ENCODE data around the gene SPATA31C2.

SPATA31C2 gene

DNA sequence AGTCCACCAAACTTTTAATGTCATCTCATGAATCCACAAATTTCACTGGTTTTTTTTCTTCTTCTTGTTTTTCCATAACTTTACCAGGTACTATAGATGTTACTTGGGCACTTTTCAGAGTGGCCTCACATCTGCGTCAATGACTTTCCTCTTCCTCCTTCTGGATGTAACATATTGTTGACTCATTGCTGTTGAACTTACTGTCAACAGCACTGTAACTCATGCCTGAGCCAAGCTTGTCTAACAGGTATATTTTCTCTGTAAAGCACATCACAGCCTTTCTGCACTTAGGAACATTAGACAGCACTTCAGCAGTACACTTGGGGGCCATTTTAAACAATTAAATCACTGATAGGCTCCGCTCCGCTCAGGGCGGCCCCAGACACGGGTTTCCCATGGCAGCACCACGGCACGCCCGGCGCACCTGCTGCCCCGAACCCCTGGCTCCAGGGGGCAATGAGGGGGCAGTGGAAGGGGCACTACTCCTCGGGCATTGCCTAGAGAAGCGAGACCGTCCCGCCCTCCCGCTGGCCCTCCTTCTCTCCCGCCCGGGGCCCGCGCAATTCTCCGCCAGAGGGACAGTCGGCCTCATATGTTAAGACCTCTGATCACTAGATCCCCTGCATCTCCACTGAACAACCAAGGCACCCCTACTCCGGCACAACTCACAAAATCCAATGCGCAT lies 41.9 kb upstream of the SPATA31C2 start:
- Mint-ChIP-seq H3K4me1 (peaks cover 62% of the 10 kb centered on the region), H3K4me3 (no peak overlapping the region), H3K27me3 (ENCODE audit: low read depth) (peaks cover 7% of the 10 kb centered on the region), H3K9me3 (peaks cover 3% of the 10 kb centered on the region), H3K36me3 (ENCODE audit: low read depth) (no peaks in the 10 kb centered on the region), H3K27ac (no peak overlapping the region)
- TF ChIP-seq, protein P1, sequence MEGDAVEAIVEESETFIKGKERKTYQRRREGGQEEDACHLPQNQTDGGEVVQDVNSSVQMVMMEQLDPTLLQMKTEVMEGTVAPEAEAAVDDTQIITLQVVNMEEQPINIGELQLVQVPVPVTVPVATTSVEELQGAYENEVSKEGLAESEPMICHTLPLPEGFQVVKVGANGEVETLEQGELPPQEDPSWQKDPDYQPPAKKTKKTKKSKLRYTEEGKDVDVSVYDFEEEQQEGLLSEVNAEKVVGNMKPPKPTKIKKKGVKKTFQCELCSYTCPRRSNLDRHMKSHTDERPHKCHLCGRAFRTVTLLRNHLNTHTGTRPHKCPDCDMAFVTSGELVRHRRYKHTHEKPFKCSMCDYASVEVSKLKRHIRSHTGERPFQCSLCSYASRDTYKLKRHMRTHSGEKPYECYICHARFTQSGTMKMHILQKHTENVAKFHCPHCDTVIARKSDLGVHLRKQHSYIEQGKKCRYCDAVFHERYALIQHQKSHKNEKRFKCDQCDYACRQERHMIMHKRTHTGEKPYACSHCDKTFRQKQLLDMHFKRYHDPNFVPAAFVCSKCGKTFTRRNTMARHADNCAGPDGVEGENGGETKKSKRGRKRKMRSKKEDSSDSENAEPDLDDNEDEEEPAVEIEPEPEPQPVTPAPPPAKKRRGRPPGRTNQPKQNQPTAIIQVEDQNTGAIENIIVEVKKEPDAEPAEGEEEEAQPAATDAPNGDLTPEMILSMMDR (IDR thresholded peaks at IDR 0.05; ENCODE audit: unreplicated experiment in 3 of 3) = no peak

DNA sequence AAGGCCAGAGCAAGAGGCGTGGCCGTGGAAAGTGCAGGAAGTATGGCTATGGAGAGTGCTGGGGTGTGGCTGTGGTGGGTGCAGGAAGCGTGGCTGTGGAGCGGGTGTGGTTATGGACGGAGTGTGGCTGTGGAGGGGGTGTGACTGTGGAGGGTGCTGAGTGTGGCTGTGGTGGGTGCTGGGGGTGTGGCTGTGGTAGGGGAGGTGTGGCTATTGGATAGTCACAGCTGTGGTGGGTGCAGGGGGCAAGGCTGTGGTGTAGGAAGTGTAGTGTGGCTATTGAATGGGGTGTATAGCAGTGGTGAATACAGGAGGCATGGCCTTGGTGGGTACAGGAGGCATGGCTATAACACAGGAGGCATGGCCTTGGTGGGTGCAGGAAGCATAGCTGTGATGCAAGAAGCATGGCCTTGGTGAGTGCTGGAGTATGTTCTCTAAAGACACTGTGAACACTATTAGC lies 40.8 kb upstream of the SPATA31C2 start:
- TF ChIP-seq, protein P1 (IDR thresholded peaks at IDR 0.05; ENCODE audit: unreplicated experiment in 3 of 3) = no peak
- H3K36me3 Mint-ChIP-seq (ENCODE audit: low read depth) = no peaks in the 10 kb centered on the region
- peaks cover 5% of the 10 kb centered on the region for H3K9me3 Mint-ChIP-seq
- H3K4me3 Mint-ChIP-seq = no peak overlapping the region
- peaks cover 60% of the 10 kb centered on the region for H3K4me1 Mint-ChIP-seq
- H3K27ac Mint-ChIP-seq = peak overlapping the region; percentile 3 to 72 (median 45)
- H3K27me3 Mint-ChIP-seq (ENCODE audit: low read depth) = peaks cover 7% of the 10 kb centered on the region

DNA sequence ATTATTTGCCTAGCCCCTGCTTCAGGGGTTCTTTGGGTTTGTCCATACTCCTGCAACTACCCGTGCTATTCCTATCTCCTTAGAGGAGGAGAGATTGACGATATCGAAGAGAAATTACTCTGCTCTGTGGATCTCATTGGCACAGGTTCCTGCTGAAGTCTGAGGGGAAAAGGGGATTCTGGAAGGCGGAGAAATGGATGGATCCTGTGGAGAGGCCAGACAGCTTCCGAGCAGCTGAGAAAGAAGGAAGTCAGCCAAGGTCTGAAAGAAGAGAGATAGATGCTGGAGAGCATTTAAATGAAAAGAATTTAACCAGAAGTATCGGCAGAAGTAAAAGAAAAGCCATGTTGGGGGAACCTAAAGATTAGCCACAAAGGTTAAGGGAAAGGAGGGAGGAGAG lies 40.4 kb upstream of the SPATA31C2 start:
- peaks cover 7% of the 10 kb centered on the region for H3K27me3 Mint-ChIP-seq (ENCODE audit: low read depth)
- no peaks in the 10 kb centered on the region for H3K36me3 Mint-ChIP-seq (ENCODE audit: low read depth)
- H3K9me3 Mint-ChIP-seq = peaks cover 5% of the 10 kb centered on the region
- H3K27ac Mint-ChIP-seq = peak overlapping the region; percentile 3 to 72 (median 45)
- no peak overlapping the region for H3K4me3 Mint-ChIP-seq
- peaks cover 56% of the 10 kb centered on the region for H3K4me1 Mint-ChIP-seq
- TF ChIP-seq, protein P1 (IDR thresholded peaks at IDR 0.05; ENCODE audit: unreplicated experiment in 3 of 3) = no peak

DNA sequence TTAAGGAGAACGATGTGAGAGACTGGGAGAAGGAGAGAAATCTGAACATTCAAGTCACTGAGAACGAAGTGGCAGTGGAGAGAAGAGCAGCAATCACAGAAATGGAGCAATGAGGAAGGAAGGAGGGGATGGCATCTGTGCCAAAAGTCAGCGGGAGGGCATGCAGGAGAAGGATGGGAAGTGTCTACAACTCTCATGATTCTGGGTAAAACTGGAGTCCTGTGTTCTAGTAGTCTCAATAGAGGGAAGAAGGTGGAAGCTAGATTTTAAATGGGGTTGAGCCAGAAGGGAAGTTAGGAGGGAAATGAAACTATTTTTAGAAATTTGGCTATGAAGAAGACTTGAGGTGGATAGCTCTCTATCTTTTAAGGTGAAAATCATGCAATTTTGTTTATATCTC lies 39.1 kb upstream of the SPATA31C2 start:
- H3K9me3 Mint-ChIP-seq = peaks cover 5% of the 10 kb centered on the region
- peaks cover 45% of the 10 kb centered on the region for H3K4me1 Mint-ChIP-seq
- no peak overlapping the region for H3K27ac Mint-ChIP-seq
- H3K4me3 Mint-ChIP-seq = no peak overlapping the region
- TF ChIP-seq, protein P1 (IDR thresholded peaks at IDR 0.05; ENCODE audit: unreplicated experiment in 3 of 3) = no peak
- peaks cover 7% of the 10 kb centered on the region for H3K27me3 Mint-ChIP-seq (ENCODE audit: low read depth)
- H3K36me3 Mint-ChIP-seq (ENCODE audit: low read depth) = no peaks in the 10 kb centered on the region

- H3K27me3 Mint-ChIP-seq (ENCODE audit: low read depth) = peaks cover 7% of the 10 kb centered on the region
- peaks cover 40% of the 10 kb centered on the region for H3K4me1 Mint-ChIP-seq
- no peaks in the 10 kb centered on the region for H3K36me3 Mint-ChIP-seq (ENCODE audit: low read depth)
- H3K9me3 Mint-ChIP-seq = peaks cover 5% of the 10 kb centered on the region
- H3K27ac Mint-ChIP-seq = no peak overlapping the region
- H3K4me3 Mint-ChIP-seq = no peak overlapping the region
- TF ChIP-seq, protein P1 (IDR thresholded peaks at IDR 0.05; ENCODE audit: unreplicated experiment in 3 of 3) = no peak
Observed at GRCh38 chr9:88174324-88174723, 36.0 kb upstream of the SPATA31C2 start.
